Liver (tissue), 9 donors: ENCODE data around the gene SPDEF. TPM values are rescaled to one million over a fixed set of nuclear protein-coding genes. Genes with fewer than 3 reads are reported as not detected.

Source experiments
- DNase-seq: peaks from one replicate; pipeline ENCODE4 v3.0.0-alpha.2; 2017; ENCODE audit warnings: low spot score
- H3K27ac ChIP-seq, 2 donors: one replicate each; pipeline ENCODE4 v1.7.0; 2013; ENCODE audit warnings: inconsistent platforms in 2 of 2, low read length in 2 of 2, control low read depth in 1 of 2, low read depth in 1 of 2, mild to moderate bottlenecking in 1 of 2
- H3K27me3 ChIP-seq, 4 donors: one replicate each; pipeline versions ENCODE4 v1.6.1 to v1.7.0; 2013; ENCODE audit warnings: low read length in 3 of 4, inconsistent platforms in 1 of 4, mild to moderate bottlenecking in 1 of 4, moderate library complexity in 1 of 4; ENCODE audit not compliant: control insufficient read depth in 4 of 4, insufficient read depth in 4 of 4
- H3K36me3 ChIP-seq, 4 donors: one replicate each; pipeline versions ENCODE4 v1.6.1 to v1.7.0; 2013; ENCODE audit warnings: low read length in 3 of 4, mild to moderate bottlenecking in 3 of 4, low read depth in 1 of 4, moderate library complexity in 1 of 4; ENCODE audit not compliant: control insufficient read depth in 4 of 4, insufficient read depth in 3 of 4
- H3K4me1 ChIP-seq, 4 donors: one replicate each; pipeline versions ENCODE4 v1.6.1 to v1.7.0; 2013; ENCODE audit warnings: low read length in 3 of 4, mild to moderate bottlenecking in 3 of 4, moderate library complexity in 1 of 4; ENCODE audit not compliant: control insufficient read depth in 4 of 4, insufficient read depth in 4 of 4
- H3K4me3 ChIP-seq, 3 donors: one replicate each; pipeline versions ENCODE4 v1.6.1 to v1.7.0; 2013; ENCODE audit warnings: low read length in 3 of 3, control low read depth in 1 of 3, low read depth in 1 of 3, mild to moderate bottlenecking in 1 of 3
- H3K9ac ChIP-seq, 2 donors: one replicate each; pipeline ENCODE4 v1.7.0; 2013; ENCODE audit warnings: low read length in 2 of 2, mild to moderate bottlenecking in 2 of 2, moderate library complexity in 2 of 2, control low read depth in 1 of 2, low read depth in 1 of 2
- H3K9me3 ChIP-seq, 4 donors: one replicate each; pipeline versions ENCODE4 v1.6.1 to v1.7.0; 2013; ENCODE audit warnings: low read length in 3 of 4; ENCODE audit not compliant: control insufficient read depth in 4 of 4
- ATF3 ChIP-seq: IDR thresholded peaks from 2 replicates; pipeline ENCODE4 v1.6.1; 2016; ENCODE audit warnings: antibody characterized with exemption
- CTCF ChIP-seq: fragments of 150-350 bp; IDR thresholded peaks from 2 replicates; pipeline ENCODE4 v1.5.1; 2017; ENCODE audit warnings: improper control_type of control experiment, low read depth, low read length; ENCODE audit not compliant: missing input control
- EGR1 ChIP-seq, 2 donors: IDR thresholded peaks; 2 replicates each; pipeline ENCODE4 v1.6.1; 2016 to 2018; ENCODE audit warnings: antibody characterized with exemption in 2 of 2, low read depth in 2 of 2
- FOXA1 ChIP-seq: IDR thresholded peaks from 2 replicates; pipeline ENCODE4 v1.6.1; 2016; ENCODE audit warnings: antibody characterized with exemption
- HNF4A ChIP-seq, 2 donors: conservative IDR thresholded peaks; 2 replicates each; pipeline ENCODE4 v1.6.1; 2016; ENCODE audit warnings: antibody characterized with exemption in 2 of 2, mild to moderate bottlenecking in 2 of 2
- HNF4G ChIP-seq: IDR thresholded peaks from 2 replicates; pipeline ENCODE4 v1.6.1; 2016; ENCODE audit warnings: antibody characterized with exemption
- JUND ChIP-seq, 2 donors: IDR thresholded peaks; 2 replicates each; pipeline ENCODE4 v1.6.1; 2016; ENCODE audit warnings: antibody characterized with exemption in 2 of 2
- MAX ChIP-seq: IDR thresholded peaks from 2 replicates; pipeline ENCODE4 v1.6.1; 2016; ENCODE audit warnings: antibody characterized with exemption
- NR2F2 ChIP-seq: IDR thresholded peaks from 2 replicates; pipeline ENCODE4 v1.6.1; 2016; ENCODE audit warnings: antibody characterized with exemption
- RXRA ChIP-seq, 2 donors: IDR thresholded peaks; 2 replicates each; pipeline ENCODE4 v1.6.1; 2017 to 2018; ENCODE audit warnings: antibody characterized with exemption in 2 of 2, mild to moderate bottlenecking in 1 of 2
- SP1 ChIP-seq: IDR thresholded peaks from 2 replicates; pipeline ENCODE4 v1.6.1; 2018; ENCODE audit warnings: antibody characterized with exemption, mild to moderate bottlenecking
- TAF1 ChIP-seq: conservative IDR thresholded peaks from 2 replicates; pipeline ENCODE4 v1.6.1; 2016; ENCODE audit warnings: antibody characterized with exemption, mild to moderate bottlenecking
- YY1 ChIP-seq: IDR thresholded peaks from 2 replicates; pipeline ENCODE4 v1.6.1; 2016; ENCODE audit warnings: antibody characterized with exemption, mild to moderate bottlenecking
- WGBS: extraction: QIAGEN DNeasy Blood & Tissue Kit; methylation state at CpG from one replicate; pipeline ENCODE4 v1.1.7; 2013; 5-methylcytosine and 5-hydroxymethylcytosine counted together
- polyA plus RNA-seq, 2 donors: library from polyadenylated mRNA; stranded (reverse) in 1 of 2; unstranded in 1 of 2; fragments of 200-250 nt in 1 of 2; fragments of >200 nt in 1 of 2; fragmentation: Nextera tagmentation in 1 of 2; extraction: Ambion mirVana in 1 of 2; gene quantifications; one replicate each; pipeline versions ENCODE4 v1.2.1 to v1.2.3, GENCODE V29; 2013 to 2015
- total RNA-seq, 2 donors: library from RNA; depleted of rRNA; stranded (reverse); fragments of >200 nt; gene quantifications; one replicate each; pipeline ENCODE4 v1.2.3, GENCODE V29; 2014
- TF ChIP-seq, protein P1 (sequence below): IDR thresholded peaks from 2 replicates; pipeline ENCODE4 v1.6.1; 2016; ENCODE audit warnings: antibody characterized with exemption
- TF ChIP-seq, protein P2 (sequence below): IDR thresholded peaks from 2 replicates; pipeline ENCODE4 v1.6.1; 2016; ENCODE audit warnings: antibody characterized with exemption, mild to moderate bottlenecking
- donor health status: healthy.
- donor health status: healthy.
- donor health status: healthy.
- donor health status: healthy.
- donor health status: healthy.

Gene SPDEF
- total and polyA plus RNA-seq, 4 donors = 0.05 to 0.09 TPM; not detected in 2

- H3K36me3 ChIP-seq = no peaks in the 10 kb centered on the region
- H3K9me3 ChIP-seq = no peaks in the 10 kb centered on the region
- no peak for TF ChIP-seq HNF4G
- TF ChIP-seq YY1 = no peak
- no peak for TF ChIP-seq EGR1 (IDR thresholded peaks at IDR 0.05; ENCODE audit: low read depth in 2 of 2)
- TF ChIP-seq SP1 = no peak
- TF ChIP-seq, protein P1, sequence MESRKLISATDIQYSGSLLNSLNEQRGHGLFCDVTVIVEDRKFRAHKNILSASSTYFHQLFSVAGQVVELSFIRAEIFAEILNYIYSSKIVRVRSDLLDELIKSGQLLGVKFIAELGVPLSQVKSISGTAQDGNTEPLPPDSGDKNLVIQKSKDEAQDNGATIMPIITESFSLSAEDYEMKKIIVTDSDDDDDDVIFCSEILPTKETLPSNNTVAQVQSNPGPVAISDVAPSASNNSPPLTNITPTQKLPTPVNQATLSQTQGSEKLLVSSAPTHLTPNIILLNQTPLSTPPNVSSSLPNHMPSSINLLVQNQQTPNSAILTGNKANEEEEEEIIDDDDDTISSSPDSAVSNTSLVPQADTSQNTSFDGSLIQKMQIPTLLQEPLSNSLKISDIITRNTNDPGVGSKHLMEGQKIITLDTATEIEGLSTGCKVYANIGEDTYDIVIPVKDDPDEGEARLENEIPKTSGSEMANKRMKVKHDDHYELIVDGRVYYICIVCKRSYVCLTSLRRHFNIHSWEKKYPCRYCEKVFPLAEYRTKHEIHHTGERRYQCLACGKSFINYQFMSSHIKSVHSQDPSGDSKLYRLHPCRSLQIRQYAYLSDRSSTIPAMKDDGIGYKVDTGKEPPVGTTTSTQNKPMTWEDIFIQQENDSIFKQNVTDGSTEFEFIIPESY = no peak
- TF ChIP-seq HNF4A (conservative IDR thresholded peaks at IDR 0.05) = no peak
- no peak for TF ChIP-seq JUND (IDR thresholded peaks at IDR 0.05)
- no peak for TF ChIP-seq NR2F2
- no peak for TF ChIP-seq MAX
- no peak for TF ChIP-seq CTCF
- TF ChIP-seq ATF3 = no peak
- no peak overlapping the region for H3K27ac ChIP-seq
- H3K9ac ChIP-seq = no peak overlapping the region
- no peaks in the 10 kb centered on the region for H3K27me3 ChIP-seq
- H3K4me1 ChIP-seq = peaks cover 4 to 14% (median 4%) of the 10 kb centered on the region in 4 donors
- no peak for DNase-seq
- no peak overlapping the region for H3K4me3 ChIP-seq
- 26% methylated on average over 11 of the region's 11 CpGs for WGBS
These were observed 9.4 kb downstream of the SPDEF start for GRCh38 chr6:34546551-34547321.

GRCh38 chr6:34544776-34545471 lies 11.2 kb downstream of the SPDEF start:
- no peak for DNase-seq
- H3K9me3 ChIP-seq = no peaks in the 10 kb centered on the region
- no peak overlapping the region for H3K9ac ChIP-seq

More at GRCh38 chr6:34544776-34545471, 11.2 kb downstream of the SPDEF start:
- Histone ChIP-seq H3K27ac (no peak overlapping the region), H3K36me3 (no peaks in the 10 kb centered on the region), H3K27me3 (no peaks in the 10 kb centered on the region), H3K4me1 (peaks cover 4 to 14% (median 4%) of the 10 kb centered on the region in 4 donors), H3K4me3 (no peak overlapping the region)
- WGBS = 89% methylated on average over 13 of the region's 13 CpGs
- TF ChIP-seq EGR1 (IDR thresholded peaks at IDR 0.05; ENCODE audit: low read depth in 2 of 2) = no peak
- no peak for TF ChIP-seq MAX
- TF ChIP-seq RXRA (IDR thresholded peaks at IDR 0.05) = no peak
- no peak for TF ChIP-seq NR2F2
- no peak for TF ChIP-seq CTCF
- TF ChIP-seq SP1 = no peak
- TF ChIP-seq, protein P2, sequence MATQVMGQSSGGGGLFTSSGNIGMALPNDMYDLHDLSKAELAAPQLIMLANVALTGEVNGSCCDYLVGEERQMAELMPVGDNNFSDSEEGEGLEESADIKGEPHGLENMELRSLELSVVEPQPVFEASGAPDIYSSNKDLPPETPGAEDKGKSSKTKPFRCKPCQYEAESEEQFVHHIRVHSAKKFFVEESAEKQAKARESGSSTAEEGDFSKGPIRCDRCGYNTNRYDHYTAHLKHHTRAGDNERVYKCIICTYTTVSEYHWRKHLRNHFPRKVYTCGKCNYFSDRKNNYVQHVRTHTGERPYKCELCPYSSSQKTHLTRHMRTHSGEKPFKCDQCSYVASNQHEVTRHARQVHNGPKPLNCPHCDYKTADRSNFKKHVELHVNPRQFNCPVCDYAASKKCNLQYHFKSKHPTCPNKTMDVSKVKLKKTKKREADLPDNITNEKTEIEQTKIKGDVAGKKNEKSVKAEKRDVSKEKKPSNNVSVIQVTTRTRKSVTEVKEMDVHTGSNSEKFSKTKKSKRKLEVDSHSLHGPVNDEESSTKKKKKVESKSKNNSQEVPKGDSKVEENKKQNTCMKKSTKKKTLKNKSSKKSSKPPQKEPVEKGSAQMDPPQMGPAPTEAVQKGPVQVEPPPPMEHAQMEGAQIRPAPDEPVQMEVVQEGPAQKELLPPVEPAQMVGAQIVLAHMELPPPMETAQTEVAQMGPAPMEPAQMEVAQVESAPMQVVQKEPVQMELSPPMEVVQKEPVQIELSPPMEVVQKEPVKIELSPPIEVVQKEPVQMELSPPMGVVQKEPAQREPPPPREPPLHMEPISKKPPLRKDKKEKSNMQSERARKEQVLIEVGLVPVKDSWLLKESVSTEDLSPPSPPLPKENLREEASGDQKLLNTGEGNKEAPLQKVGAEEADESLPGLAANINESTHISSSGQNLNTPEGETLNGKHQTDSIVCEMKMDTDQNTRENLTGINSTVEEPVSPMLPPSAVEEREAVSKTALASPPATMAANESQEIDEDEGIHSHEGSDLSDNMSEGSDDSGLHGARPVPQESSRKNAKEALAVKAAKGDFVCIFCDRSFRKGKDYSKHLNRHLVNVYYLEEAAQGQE = no peak
- no peak for TF ChIP-seq FOXA1
- TF ChIP-seq ATF3 = no peak
- no peak for TF ChIP-seq HNF4G
- no peak for TF ChIP-seq HNF4A (conservative IDR thresholded peaks at IDR 0.05)
- TF ChIP-seq TAF1 = no peak
